ENCODE data around the gene ARHGAP11A.

DNA sequence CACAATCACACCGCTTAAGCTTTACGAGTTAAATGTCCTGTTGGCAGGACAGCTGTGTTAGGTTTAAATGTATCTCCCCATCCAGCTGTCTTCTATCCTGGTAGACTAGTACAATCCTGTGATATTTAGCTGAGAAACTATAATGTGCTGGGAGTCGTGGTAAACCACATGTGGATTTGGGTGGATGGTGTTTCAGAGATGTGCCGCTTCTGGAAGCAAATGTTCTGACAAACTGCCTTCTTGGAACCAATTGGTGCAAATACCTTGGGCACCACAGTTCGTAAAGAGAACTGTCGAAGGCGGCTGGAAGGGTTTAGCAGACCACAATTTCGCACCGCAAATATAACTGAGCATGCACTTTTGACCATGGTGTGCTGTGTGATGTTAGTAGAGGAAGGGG, 41.2 kb downstream of the ARHGAP11A start:
- TF ChIP-seq, protein P1, sequence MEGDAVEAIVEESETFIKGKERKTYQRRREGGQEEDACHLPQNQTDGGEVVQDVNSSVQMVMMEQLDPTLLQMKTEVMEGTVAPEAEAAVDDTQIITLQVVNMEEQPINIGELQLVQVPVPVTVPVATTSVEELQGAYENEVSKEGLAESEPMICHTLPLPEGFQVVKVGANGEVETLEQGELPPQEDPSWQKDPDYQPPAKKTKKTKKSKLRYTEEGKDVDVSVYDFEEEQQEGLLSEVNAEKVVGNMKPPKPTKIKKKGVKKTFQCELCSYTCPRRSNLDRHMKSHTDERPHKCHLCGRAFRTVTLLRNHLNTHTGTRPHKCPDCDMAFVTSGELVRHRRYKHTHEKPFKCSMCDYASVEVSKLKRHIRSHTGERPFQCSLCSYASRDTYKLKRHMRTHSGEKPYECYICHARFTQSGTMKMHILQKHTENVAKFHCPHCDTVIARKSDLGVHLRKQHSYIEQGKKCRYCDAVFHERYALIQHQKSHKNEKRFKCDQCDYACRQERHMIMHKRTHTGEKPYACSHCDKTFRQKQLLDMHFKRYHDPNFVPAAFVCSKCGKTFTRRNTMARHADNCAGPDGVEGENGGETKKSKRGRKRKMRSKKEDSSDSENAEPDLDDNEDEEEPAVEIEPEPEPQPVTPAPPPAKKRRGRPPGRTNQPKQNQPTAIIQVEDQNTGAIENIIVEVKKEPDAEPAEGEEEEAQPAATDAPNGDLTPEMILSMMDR (IDR thresholded peaks at IDR 0.05): no peak
- no peak for TF ChIP-seq POLR2A (IDR thresholded peaks at IDR 0.05)

All from body of pancreas (tissue), 4 donors.